HAP-1 (cell line): ENCODE results near the gene SLC30A3.

Experiments
- DNase-seq, 2 experiments: peaks; one replicate each; pipeline ENCODE4 v3.0.0-alpha.2; 2016 to 2020; ENCODE audit warnings: low spot score in 2 of 2
- H3K27me3 ChIP-seq: fragments of 250-450 bp; sonication (Bioruptor Pico); 2 replicates; pipeline ENCODE4 v1.5.1; 2020; ENCODE audit warnings: low read depth, mild to moderate bottlenecking, moderate library complexity
- H3K36me3 ChIP-seq: fragments of 250-450 bp; sonication (Bioruptor Pico); replicated peaks from 2 replicates; pipeline ENCODE4 v1.5.1; 2020; ENCODE audit warnings: mild to moderate bottlenecking
- H3K4me1 ChIP-seq: fragments of 250-450 bp; sonication (Bioruptor Pico); 2 replicates; pipeline ENCODE4 v1.5.1; 2020; ENCODE audit warnings: mild to moderate bottlenecking
- H3K4me3 ChIP-seq: fragments of 250-450 bp; sonication (Bioruptor Pico); 2 replicates; pipeline ENCODE4 v1.5.1; 2020; ENCODE audit warnings: mild to moderate bottlenecking, moderate library complexity
- H3K9me3 ChIP-seq: fragments of 250-450 bp; sonication (Bioruptor Pico); 2 replicates; pipeline ENCODE4 v1.5.1; 2020; ENCODE audit warnings: mild to moderate bottlenecking, moderate library complexity
- in situ Hi-C: fragments of 300-500 bp; cut with MboI; formaldehyde crosslinking; loops from 3 replicates; pipeline ENCODE4 v1.14.3; 2020; ENCODE audit warnings: low sequenced_read_pairs, inconsistent platforms, mixed read lengths

The SLC30A3 gene

DNA sequence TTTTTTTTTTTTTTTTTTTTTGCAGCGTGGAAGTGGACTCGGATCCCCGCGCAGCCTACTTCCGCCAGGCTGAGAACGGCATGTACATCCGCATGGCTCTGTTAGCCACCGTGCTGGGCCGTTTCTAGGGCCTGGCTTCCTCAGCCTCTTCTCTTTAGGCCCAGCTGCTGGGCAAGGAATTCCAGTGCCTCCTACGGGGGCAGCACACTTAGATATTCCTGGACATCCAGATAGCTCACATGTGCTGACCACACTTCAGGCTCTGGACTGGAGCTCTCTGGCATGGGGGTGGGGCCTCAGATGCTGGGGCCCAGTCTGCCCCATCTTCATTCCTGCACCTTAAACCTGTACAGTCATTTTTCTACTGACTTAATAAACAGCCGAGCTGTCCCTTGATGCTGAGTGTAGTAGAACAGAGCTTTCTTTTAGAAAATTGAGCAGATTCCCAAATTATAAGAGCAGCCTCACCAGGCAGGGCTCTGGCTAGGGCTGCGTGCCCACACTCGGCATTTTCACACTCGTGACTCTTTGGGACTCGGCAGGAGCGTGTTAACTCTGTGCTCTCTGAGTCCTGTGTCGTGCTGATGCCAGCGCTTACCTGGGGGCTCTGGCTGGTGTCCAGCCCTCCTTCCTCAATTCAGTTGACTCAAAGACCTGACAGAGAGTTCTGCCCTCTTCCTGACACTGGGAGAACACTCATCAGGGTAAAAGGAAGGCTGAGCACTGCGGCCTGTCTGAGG is 19.3 kb downstream of the SLC30A3 start:
- in situ Hi-C loops: no loop called here
- no peak for DNase-seq
- no peaks in the 10 kb centered on the region; the same call in 1 of the 2 replicates for H3K9me3 ChIP-seq
- no peaks in the 10 kb centered on the region for H3K27me3 ChIP-seq
- H3K36me3 ChIP-seq: peaks cover 62% of the 10 kb centered on the region
- H3K4me1 ChIP-seq: no peaks in the 10 kb centered on the region
- H3K4me3 ChIP-seq: no peak overlapping the region

DNA sequence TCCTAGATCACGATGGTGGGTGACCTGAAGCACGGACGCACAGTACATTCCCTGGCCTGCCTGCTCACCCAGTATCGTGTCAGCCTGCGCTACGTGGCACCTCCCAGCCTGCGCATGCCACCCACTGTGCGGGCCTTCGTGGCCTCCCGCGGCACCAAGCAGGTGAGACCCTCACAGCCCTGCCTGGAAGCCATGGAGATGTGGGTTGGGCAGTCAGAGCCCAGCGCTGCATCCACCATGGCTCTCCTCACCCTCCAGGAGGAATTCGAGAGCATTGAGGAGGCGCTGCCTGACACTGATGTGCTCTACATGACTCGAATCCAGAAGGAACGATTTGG is 20.3 kb downstream of the SLC30A3 start:
- Histone ChIP-seq H3K36me3 (peaks cover 72% of the 10 kb centered on the region), H3K4me1 (no peaks in the 10 kb centered on the region), H3K9me3 (no peaks in the 10 kb centered on the region; the same call in 1 of the 2 replicates), H3K27me3 (no peaks in the 10 kb centered on the region), H3K4me3 (no peak overlapping the region)
- in situ Hi-C loops: no loop called here
- DNase-seq: no peak

DNA sequence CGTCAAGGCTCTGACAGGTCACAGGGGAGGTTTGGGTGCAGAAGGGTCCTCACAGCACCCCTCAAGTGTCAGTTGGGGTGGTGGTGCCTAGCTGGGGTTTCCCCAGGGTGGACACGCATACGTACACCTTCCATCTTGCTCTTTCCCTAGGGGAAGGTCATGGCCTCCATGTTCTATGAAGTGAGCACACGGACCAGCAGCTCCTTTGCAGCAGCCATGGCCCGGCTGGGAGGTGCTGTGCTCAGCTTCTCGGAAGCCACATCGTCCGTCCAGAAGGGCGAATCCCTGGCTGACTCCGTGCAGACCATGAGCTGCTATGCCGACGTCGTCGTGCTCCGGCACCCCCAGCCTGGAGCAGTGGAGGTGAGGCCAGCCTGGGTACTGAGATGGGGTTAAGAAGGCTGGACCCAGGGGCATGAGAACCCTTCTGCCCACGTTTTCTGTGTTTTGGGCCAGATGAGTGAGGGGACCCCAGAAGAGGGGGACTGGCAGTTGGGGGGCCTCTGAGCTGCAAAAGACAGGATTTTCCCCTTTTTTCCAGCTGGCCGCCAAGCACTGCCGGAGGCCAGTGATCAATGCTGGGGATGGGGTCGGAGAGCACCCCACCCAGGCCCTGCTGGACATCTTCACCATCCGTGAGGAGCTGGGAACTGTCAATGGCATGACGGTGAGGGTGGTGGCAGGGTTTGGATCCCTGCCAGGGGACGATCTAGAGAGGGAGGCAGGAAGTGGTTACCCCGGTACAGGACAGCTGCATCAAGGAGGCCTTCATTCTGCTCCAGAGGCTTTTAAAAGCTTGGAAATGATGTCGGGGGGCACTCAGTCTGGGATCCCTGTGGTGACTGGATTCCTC is 20.9 kb downstream of the SLC30A3 start:
- H3K27me3 ChIP-seq: no peaks in the 10 kb centered on the region
- DNase-seq: no peak
- peaks cover 78% of the 10 kb centered on the region for H3K36me3 ChIP-seq
- in situ Hi-C loops: no loop called here
- H3K4me3 ChIP-seq: no peak overlapping the region
- no peaks in the 10 kb centered on the region for H3K4me1 ChIP-seq
- H3K9me3 ChIP-seq: no peaks in the 10 kb centered on the region; the same call in 1 of the 2 replicates

DNA sequence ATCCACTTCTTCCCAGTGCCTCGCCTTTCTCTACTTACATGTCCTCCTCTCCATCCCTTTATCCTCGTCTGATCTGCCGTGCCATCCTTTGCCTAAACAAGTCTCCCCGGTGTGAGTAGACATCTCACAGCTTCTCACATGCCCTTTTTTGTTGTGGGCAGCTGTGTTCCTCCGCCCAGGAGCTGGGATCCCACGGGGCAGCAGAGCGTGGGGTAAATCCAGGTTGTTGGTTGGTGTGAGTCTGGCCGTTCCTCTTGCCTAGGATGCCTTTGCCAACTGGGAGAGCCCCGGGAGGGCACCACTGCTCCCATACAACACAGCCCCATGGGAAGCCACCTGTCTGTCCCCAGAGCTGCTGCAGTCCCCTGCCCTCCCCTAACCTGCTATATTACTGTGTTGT is 22.4 kb downstream of the SLC30A3 start:
- Histone ChIP-seq H3K4me1 (no peaks in the 10 kb centered on the region), H3K9me3 (no peaks in the 10 kb centered on the region), H3K27me3 (no peaks in the 10 kb centered on the region), H3K4me3 (no peak overlapping the region), H3K36me3 (peaks cover 93% of the 10 kb centered on the region)
- DNase-seq: no peak
- in situ Hi-C loops: no loop called here

DNA sequence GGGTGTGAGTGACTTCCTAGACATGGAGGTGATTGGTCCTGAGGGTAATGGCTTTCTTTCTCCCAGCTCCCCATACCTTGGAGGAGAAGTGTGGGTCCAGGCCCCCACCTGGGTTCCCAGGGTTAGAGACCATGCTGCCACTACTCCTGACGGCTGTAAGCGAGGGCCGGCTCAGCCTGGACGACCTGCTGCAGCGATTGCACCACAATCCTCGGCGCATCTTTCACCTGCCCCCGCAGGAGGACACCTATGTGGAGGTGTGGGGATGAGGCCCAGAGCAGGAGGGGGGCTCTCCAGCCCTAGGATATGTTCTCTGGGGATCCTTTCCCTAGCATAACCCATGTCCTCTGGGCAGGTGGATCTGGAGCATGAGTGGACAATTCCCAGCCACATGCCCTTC is 23.9 kb downstream of the SLC30A3 start:
- in situ Hi-C loops: no loop called here
- Histone ChIP-seq H3K36me3 (peaks cover 100% of the 10 kb centered on the region), H3K27me3 (no peaks in the 10 kb centered on the region), H3K4me1 (no peaks in the 10 kb centered on the region), H3K4me3 (no peak overlapping the region), H3K9me3 (no peaks in the 10 kb centered on the region)
- no peak for DNase-seq

DNA sequence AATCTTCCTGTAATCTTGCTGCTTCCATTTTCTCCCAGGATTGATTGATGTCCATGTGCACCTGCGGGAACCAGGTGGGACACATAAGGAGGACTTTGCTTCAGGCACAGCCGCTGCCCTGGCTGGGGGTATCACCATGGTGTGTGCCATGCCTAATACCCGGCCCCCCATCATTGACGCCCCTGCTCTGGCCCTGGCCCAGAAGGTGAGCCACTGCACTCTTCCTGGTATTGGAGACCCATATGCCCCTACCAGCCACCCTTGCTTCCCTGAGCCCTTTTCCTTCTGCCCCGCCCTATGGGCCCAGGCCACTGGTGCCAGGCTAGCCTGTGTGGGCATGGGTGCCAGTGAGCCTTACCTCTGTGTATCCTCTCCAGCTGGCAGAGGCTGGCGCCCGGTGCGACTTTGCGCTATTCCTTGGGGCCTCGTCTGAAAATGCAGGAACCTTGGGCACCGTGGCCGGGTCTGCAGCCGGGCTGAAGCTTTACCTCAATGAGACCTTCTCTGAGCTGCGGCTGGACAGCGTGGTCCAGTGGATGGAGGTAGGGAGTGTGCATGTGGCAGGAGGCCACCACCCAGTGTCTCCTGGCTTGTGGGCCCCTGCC is 25.4 kb downstream of the SLC30A3 start:
- no peak for DNase-seq
- Histone ChIP-seq H3K36me3 (peaks cover 100% of the 10 kb centered on the region), H3K9me3 (no peaks in the 10 kb centered on the region), H3K27me3 (no peaks in the 10 kb centered on the region), H3K4me1 (no peaks in the 10 kb centered on the region), H3K4me3 (no peak overlapping the region)
- in situ Hi-C loops: no loop called here

DNA sequence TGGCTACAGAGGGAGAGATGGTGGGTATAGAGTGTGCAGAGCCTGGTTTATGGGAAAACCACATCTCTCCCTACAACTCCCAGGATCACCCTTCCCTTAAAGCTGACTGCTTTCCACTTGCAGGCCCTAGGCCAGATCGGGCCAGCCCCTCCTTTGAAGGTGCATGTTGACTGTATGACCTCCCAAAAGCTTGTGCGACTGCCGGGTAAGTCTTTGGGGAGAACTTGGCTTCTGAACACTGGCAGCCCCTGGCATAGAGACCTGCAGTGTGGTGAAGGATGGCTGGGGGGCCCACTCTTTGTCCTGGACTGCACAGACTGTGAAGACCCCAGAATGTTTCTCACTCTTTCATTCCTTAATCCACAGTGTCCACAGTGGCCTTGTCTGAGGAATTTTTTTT is 26.2 kb downstream of the SLC30A3 start:
- Histone ChIP-seq H3K4me3 (no peak overlapping the region), H3K9me3 (no peaks in the 10 kb centered on the region), H3K27me3 (no peaks in the 10 kb centered on the region), H3K36me3 (peaks cover 100% of the 10 kb centered on the region), H3K4me1 (no peaks in the 10 kb centered on the region)
- in situ Hi-C loops: no loop called here
- DNase-seq: no peak

DNA sequence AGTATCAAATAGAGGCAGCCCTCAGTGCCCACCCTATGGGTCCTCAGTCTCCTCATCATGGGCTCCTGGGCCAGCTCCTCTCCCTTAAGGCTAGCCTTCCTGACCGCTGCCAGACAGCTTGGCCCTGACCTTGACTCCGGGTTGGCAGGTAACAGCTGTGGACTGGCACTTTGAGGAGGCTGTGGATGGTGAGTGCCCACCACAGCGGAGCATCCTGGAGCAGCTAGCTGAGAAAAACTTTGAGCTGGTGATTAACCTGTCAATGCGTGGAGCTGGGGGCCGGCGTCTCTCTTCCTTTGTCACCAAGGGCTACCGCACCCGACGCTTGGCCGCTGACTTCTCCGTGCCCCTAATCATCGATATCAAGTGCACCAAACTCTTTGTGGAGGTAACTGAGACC is 26.7 kb downstream of the SLC30A3 start:
- in situ Hi-C loops: no loop called here
- Histone ChIP-seq H3K36me3 (peaks cover 100% of the 10 kb centered on the region), H3K9me3 (no peaks in the 10 kb centered on the region), H3K27me3 (no peaks in the 10 kb centered on the region), H3K4me3 (no peak overlapping the region), H3K4me1 (no peaks in the 10 kb centered on the region)
- DNase-seq: no peak

DNA sequence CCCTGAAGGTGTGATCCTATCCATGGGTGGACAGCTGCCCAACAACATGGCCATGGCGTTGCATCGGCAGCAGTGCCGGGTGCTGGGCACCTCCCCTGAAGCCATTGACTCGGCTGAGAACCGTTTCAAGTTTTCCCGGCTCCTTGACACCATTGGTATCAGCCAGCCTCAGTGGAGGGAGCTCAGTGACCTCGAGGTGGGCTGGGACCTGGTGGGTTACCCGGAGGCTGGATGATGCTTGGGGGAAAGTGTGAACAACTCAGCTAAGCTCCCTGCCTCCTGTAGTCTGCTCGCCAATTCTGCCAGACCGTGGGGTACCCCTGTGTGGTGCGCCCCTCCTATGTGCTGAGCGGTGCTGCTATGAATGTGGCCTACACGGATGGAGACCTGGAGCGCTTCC is 29.5 kb downstream of the SLC30A3 start:
- no peak for DNase-seq
- Histone ChIP-seq H3K4me3 (no peak overlapping the region), H3K9me3 (no peaks in the 10 kb centered on the region), H3K27me3 (no peaks in the 10 kb centered on the region), H3K36me3 (peaks cover 98% of the 10 kb centered on the region), H3K4me1 (no peaks in the 10 kb centered on the region)
- in situ Hi-C loops: no loop called here

DNA sequence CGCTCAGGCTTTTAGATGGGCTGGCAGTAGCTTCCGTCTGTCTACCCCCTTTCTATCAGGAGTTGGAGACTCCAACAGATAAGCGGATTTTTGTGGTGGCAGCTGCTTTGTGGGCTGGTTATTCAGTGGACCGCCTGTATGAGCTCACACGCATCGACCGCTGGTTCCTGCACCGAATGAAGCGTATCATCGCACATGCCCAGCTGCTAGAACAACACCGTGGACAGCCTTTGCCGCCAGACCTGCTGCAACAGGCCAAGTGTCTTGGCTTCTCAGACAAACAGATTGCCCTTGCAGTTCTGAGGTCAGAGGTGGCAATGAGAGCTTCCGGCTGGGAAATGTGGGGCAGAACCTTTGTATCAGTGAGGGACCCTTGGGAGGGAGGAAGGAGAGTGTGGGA is 30.9 kb downstream of the SLC30A3 start:
- no peak for DNase-seq
- in situ Hi-C loops: no loop called here
- Histone ChIP-seq H3K36me3 (peaks cover 98% of the 10 kb centered on the region), H3K9me3 (no peaks in the 10 kb centered on the region), H3K4me1 (no peaks in the 10 kb centered on the region), H3K4me3 (no peak overlapping the region), H3K27me3 (no peaks in the 10 kb centered on the region)

DNA sequence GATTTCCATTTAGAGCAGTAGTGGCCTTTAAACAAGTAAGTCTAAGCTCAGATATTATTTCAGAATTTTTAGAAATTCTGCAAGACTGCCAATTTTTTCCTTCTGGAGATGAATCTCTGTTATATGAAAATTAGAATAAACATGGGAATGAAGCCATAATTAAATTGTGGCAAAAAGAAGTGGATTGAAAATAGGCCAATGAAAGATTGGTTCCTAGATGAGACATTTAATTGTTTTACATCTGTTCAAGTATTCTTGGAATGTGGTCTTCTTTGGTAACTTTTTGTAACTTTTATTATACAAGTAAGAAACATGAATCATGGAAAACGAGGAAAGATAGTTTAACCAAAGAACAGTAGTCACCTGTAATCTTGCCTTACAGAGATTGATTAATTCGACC is 35.3 kb downstream of the SLC30A3 start:
- no peaks in the 10 kb centered on the region for H3K9me3 ChIP-seq
- no peaks in the 10 kb centered on the region for H3K4me1 ChIP-seq
- H3K36me3 ChIP-seq: peaks cover 98% of the 10 kb centered on the region
- DNase-seq: no peak
- no peak overlapping the region for H3K4me3 ChIP-seq
- H3K27me3 ChIP-seq: no peaks in the 10 kb centered on the region
- in situ Hi-C loops: no loop called here

DNA sequence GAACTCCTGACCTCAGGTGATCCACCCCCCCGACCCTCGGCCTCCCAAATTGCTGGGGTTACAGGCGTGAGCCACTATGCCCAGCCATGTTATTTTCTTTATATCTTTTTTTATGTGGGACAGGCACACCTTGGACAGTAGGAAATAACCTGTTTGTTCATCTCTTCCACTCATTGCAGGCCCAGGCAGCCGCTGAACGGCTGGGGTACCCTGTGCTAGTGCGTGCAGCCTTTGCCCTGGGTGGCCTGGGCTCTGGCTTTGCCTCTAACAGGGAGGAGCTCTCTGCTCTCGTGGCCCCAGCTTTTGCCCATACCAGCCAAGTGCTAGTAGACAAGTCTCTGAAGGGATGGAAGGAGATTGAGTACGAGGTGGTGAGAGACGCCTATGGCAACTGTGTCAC is 37.3 kb downstream of the SLC30A3 start:
- no peak overlapping the region for H3K4me3 ChIP-seq
- peaks cover 96% of the 10 kb centered on the region for H3K36me3 ChIP-seq
- DNase-seq: no peak
- in situ Hi-C loops: no loop called here
- no peaks in the 10 kb centered on the region for H3K27me3 ChIP-seq
- H3K4me1 ChIP-seq: no peaks in the 10 kb centered on the region
- no peaks in the 10 kb centered on the region for H3K9me3 ChIP-seq

DNA sequence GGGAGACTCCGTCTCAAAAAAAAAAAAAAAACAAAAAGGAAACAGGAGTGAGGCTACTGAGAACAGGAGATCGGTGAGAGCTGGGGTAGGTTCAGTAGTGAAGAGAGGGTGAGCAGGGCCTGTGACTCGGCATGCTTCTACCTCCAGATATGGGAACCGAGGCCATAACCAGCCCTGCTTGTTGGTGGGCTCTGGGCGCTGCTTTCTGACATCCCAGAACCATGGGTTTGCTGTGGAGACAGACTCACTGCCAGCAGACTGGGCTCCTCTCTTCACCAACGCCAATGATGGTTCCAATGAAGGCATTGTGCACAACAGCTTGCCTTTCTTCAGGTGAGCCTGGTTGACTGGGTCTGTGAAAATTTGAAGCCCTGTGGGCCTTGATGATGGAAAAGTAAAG is 39.4 kb downstream of the SLC30A3 start:
- Histone ChIP-seq H3K4me1 (peaks cover 13% of the 10 kb centered on the region), H3K4me3 (no peak overlapping the region), H3K27me3 (no peaks in the 10 kb centered on the region), H3K9me3 (no peaks in the 10 kb centered on the region), H3K36me3 (peaks cover 99% of the 10 kb centered on the region)
- in situ Hi-C loops: no loop called here
- no peak for DNase-seq

DNA sequence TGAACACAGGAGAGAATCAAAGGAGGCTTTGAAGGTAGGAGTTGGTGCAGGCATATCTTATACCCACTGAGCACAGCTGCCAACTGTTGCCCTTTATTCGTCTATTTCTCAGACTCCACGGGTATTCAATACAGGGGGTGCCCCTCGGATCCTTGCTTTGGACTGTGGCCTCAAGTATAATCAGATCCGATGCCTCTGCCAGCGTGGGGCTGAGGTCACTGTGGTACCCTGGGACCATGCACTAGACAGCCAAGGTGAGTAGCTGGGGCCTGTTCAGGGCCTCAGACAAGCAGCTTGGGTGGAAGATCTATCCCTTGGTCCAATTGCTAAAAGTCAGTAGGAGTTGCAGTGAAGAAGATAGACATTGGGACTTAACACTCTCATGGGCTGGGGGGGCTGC is 40.4 kb downstream of the SLC30A3 start:
- H3K27me3 ChIP-seq: no peaks in the 10 kb centered on the region
- in situ Hi-C loops: no loop called here
- peaks cover 98% of the 10 kb centered on the region for H3K36me3 ChIP-seq
- H3K9me3 ChIP-seq: no peaks in the 10 kb centered on the region
- DNase-seq: no peak
- H3K4me3 ChIP-seq: no peak overlapping the region
- peaks cover 15% of the 10 kb centered on the region for H3K4me1 ChIP-seq
